Caco-2 (cell line): ENCODE results near the gene FN1. TPM values are rescaled to one million over a fixed set of nuclear protein-coding genes. Genes with fewer than 3 reads are reported as not detected.

Source experiments
- BruUV-seq: library from RNA; stranded (reverse); fragments of 400-500 nt; replicated peaks from 2 replicates; lab custom pipeline; 2021; lab: Mats Ljungman, UMichigan
- CTCF ChIA-PET: fragments of 300-600 bp; sonication (Branson Sonifier 250); formaldehyde crosslinking; loops from one replicate; lab custom pipeline; 2022; ENCODE audit warnings: antibody characterized with exemption; lab: Charles Lee
- POLR2A ChIA-PET: fragments of 300-600 bp; sonication (Branson Sonifier 250); formaldehyde crosslinking; loops from one replicate; lab custom pipeline; 2022; ENCODE audit warnings: antibody characterized with exemption; lab: Charles Lee
- DNase-seq, 2 experiments: peaks; one replicate each; pipeline versions ENCODE4 v3.0.0 to v3.0.0-alpha.2; 2020 to 2022
- H3K27me3 ChIP-seq: replicated peaks from 2 replicates; pipeline ENCODE4 v1.6.0; 2011; ENCODE audit warnings: low read length; ENCODE audit not compliant: control insufficient read depth, insufficient read depth
- H3K36me3 ChIP-seq: 2 replicates; pipeline ENCODE4 v1.5.1; 2011; ENCODE audit warnings: low read length; ENCODE audit not compliant: control insufficient read depth, insufficient read depth
- H3K4me1 ChIP-seq: fragments of 250-450 bp; sonication (Bioruptor Pico); 2 replicates; pipeline ENCODE4 v1.5.1; 2020; ENCODE audit warnings: mild to moderate bottlenecking
- H3K4me3 ChIP-seq: 2 replicates; pipeline ENCODE4 v1.5.1; 2011; ENCODE audit warnings: low read depth, mild to moderate bottlenecking, control low read depth, low read length
- H3K9me3 ChIP-seq: fragments of 250-450 bp; sonication (Bioruptor Pico); 2 replicates; pipeline ENCODE4 v1.5.1; 2020; ENCODE audit warnings: mild to moderate bottlenecking, moderate library complexity
- H3K27ac Mint-ChIP-seq: one replicate; pipeline ENCODE4 v1.8.0; 2022; ENCODE audit warnings: mixed read lengths; ENCODE audit not compliant: unreplicated experiment
- H3K27me3 Mint-ChIP-seq: one replicate; pipeline ENCODE4 v1.8.0; 2022; ENCODE audit warnings: mixed read lengths; ENCODE audit not compliant: insufficient read depth, unreplicated experiment
- H3K36me3 Mint-ChIP-seq: one replicate; pipeline ENCODE4 v1.8.0; 2022; ENCODE audit warnings: mild to moderate bottlenecking, mixed read lengths; ENCODE audit not compliant: insufficient read depth, unreplicated experiment
- H3K4me1 Mint-ChIP-seq: one replicate; pipeline ENCODE4 v1.8.0; 2022; ENCODE audit warnings: low read depth, mixed read lengths; ENCODE audit not compliant: unreplicated experiment
- H3K4me3 Mint-ChIP-seq: one replicate; pipeline ENCODE4 v1.8.0; 2022; ENCODE audit warnings: mild to moderate bottlenecking, moderate library complexity, mixed read lengths; ENCODE audit not compliant: unreplicated experiment
- H3K9me3 Mint-ChIP-seq: one replicate; pipeline ENCODE4 v1.8.0; 2022; ENCODE audit warnings: mixed read lengths; ENCODE audit not compliant: unreplicated experiment
- CTCF ChIP-seq, 2 experiments: fragments of 200-600 bp in 1 of 2; IDR thresholded peaks; 1 replicate in 1 of 2; 2 replicates in 1 of 2; pipeline versions ENCODE4 v1.5.1 to v1.8.0; 2011 to 2022; ENCODE audit warnings: antibody characterized with exemption in 1 of 2, control low read depth in 1 of 2, inconsistent platforms in 1 of 2, low read depth in 1 of 2, low read length in 1 of 2, mild to moderate bottlenecking in 1 of 2, moderate library complexity in 1 of 2; ENCODE audit not compliant: insufficient read depth in 1 of 2, severe bottlenecking in 1 of 2, unreplicated experiment in 1 of 2
- intact Hi-C: fragments of 100-400 bp; cut with micrococcal nuclease; formaldehyde crosslinking; loops from one replicate; pipeline ENCODE4 v1.10.0; 2022; ENCODE audit not compliant: unreplicated experiment
- total RNA-seq: library from RNA; stranded (reverse); gene quantifications from 2 replicates; pipeline ENCODE4 v1.2.3, GENCODE V29; 2022

Gene FN1
- total RNA-seq, 1 experiment from 2014 or later: 3,805 TPM

GRCh38 chr2:215363461-215364156 lies 72.3 kb downstream of the FN1 start:
- Histone ChIP-seq H3K9me3 (no peaks in the 10 kb centered on the region), H3K4me1 (no peaks in the 10 kb centered on the region), H3K27me3 (no peaks in the 10 kb centered on the region), H3K36me3 (peaks cover 18% of the 10 kb centered on the region), H3K4me3 (no peak overlapping the region)
- H3K4me3 Mint-ChIP-seq: peak overlapping the region; percentile 28
- ChIA-PET CTCF (no interaction called here), POLR2A (no interaction called here)
- peaks cover 20% of the 10 kb centered on the region for H3K4me1 Mint-ChIP-seq
- intact Hi-C loops: no loop called here
- peaks cover 99% of the 10 kb centered on the region for H3K36me3 Mint-ChIP-seq
- no peaks in the 10 kb centered on the region for H3K9me3 Mint-ChIP-seq
- no peak for DNase-seq
- H3K27ac Mint-ChIP-seq: peak overlapping the region; percentile 77
- BruUV-seq: no TSS peak
- TF ChIP-seq CTCF (IDR thresholded peaks at IDR 0.05; ENCODE audit: insufficient read depth in 1 of 2, low read depth in 1 of 2, low read length in 1 of 2, severe bottlenecking in 1 of 2, unreplicated experiment in 1 of 2): no peak
- H3K27me3 Mint-ChIP-seq: no peaks in the 10 kb centered on the region

GRCh38 chr2:215363039-215363438 lies 72.8 kb downstream of the FN1 start:
- ChIA-PET POLR2A (no interaction called here), CTCF (no interaction called here)
- no peak for DNase-seq
- Mint-ChIP-seq H3K4me1 (peaks cover 20% of the 10 kb centered on the region), H3K9me3 (no peaks in the 10 kb centered on the region), H3K27ac (no peak overlapping the region), H3K4me3 (no peak overlapping the region), H3K27me3 (no peaks in the 10 kb centered on the region), H3K36me3 (peaks cover 99% of the 10 kb centered on the region)
- Histone ChIP-seq H3K4me3 (no peak overlapping the region), H3K9me3 (no peaks in the 10 kb centered on the region), H3K27me3 (no peaks in the 10 kb centered on the region), H3K4me1 (no peaks in the 10 kb centered on the region), H3K36me3 (peaks cover 17% of the 10 kb centered on the region)
- intact Hi-C loops: no loop called here
- no TSS peak for BruUV-seq
- TF ChIP-seq CTCF (IDR thresholded peaks at IDR 0.05; ENCODE audit: insufficient read depth in 1 of 2, low read depth in 1 of 2, low read length in 1 of 2, severe bottlenecking in 1 of 2, unreplicated experiment in 1 of 2): no peak

DNA sequence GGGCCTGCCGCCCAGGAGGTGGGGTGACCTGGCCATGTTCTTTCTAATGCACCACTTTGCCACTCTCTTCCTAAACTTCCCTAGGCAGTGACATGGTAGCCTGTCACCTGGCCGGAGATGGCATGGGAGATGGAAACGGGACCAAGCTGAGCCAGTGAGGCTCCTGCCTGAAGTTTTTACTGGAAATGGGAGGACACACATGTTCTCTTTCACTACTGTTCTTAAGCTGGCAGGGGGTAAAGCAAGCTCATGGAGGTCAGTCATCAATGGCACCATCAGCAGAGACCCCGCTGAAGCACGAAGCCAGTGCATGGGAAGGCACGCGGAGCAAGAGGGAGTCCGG lies 73.3 kb downstream of the FN1 start:
- no peak for DNase-seq
- H3K27ac Mint-ChIP-seq: no peak overlapping the region
- no peaks in the 10 kb centered on the region for H3K27me3 Mint-ChIP-seq
- H3K9me3 Mint-ChIP-seq: no peaks in the 10 kb centered on the region
- H3K4me1 Mint-ChIP-seq: peaks cover 20% of the 10 kb centered on the region
- POLR2A ChIA-PET: no interaction called here
- no TSS peak for BruUV-seq
- intact Hi-C loops: no loop called here
- CTCF ChIA-PET: no interaction called here
- Histone ChIP-seq H3K4me1 (no peaks in the 10 kb centered on the region), H3K36me3 (peaks cover 13% of the 10 kb centered on the region), H3K27me3 (no peaks in the 10 kb centered on the region), H3K9me3 (no peaks in the 10 kb centered on the region), H3K4me3 (no peak overlapping the region)
- H3K36me3 Mint-ChIP-seq: peaks cover 98% of the 10 kb centered on the region
- H3K4me3 Mint-ChIP-seq: no peak overlapping the region
- TF ChIP-seq CTCF (IDR thresholded peaks at IDR 0.05; ENCODE audit: insufficient read depth in 1 of 2, low read depth in 1 of 2, low read length in 1 of 2, severe bottlenecking in 1 of 2, unreplicated experiment in 1 of 2): no peak
